ENCODE data around the gene TM9SF4.

The TM9SF4 gene

DNA sequence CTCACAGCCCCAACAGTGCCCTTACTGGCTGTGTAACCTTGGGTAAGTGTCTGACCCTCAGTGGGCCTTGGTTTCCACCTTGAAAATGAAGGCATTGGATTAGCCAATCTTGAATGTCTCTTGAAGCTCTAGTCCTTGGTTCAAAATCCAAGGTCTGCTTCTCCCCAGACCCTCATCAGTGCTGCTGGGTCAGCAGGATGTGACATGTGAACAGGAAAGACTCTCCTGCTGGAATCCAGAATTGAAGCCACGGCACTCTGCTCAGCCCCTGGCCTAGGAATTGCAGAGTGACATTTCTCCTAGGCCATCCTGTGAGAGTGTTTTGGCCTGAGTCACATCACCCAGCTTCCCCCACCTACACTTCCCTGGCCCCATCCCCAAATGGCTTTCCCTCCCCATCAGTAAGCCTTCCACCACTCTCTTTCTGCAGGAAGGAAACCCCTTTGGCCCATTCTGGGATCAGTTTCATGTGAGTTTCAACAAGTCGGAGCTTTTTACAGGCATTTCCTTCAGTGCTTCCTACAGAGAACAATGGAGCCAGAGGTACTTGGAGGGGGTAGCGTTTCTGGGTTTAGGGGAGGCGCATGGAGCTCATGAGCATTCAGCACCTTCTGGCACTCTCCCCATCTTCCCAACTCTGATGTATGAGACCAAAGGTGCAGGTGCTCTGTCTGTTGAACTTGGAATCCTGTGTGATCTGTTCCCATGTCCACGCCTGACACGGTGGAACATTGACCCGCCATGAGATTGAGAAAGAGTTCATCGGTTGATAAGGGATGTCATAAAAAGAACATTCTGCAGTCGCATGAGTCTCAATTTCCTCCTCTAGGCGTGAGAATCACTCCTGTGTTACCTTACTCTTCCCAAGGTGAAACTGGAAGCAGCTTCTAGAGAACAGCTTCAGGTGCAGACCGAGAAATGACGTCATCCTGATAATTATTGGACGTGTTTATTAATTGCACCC is 106.9 kb downstream of the TM9SF4 start:
- TF ChIP-seq, protein P1, sequence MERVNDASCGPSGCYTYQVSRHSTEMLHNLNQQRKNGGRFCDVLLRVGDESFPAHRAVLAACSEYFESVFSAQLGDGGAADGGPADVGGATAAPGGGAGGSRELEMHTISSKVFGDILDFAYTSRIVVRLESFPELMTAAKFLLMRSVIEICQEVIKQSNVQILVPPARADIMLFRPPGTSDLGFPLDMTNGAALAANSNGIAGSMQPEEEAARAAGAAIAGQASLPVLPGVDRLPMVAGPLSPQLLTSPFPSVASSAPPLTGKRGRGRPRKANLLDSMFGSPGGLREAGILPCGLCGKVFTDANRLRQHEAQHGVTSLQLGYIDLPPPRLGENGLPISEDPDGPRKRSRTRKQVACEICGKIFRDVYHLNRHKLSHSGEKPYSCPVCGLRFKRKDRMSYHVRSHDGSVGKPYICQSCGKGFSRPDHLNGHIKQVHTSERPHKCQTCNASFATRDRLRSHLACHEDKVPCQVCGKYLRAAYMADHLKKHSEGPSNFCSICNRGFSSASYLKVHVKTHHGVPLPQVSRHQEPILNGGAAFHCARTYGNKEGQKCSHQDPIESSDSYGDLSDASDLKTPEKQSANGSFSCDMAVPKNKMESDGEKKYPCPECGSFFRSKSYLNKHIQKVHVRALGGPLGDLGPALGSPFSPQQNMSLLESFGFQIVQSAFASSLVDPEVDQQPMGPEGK (CRISPR knock-in tag; IDR thresholded peaks at IDR 0.05; ENCODE audit: borderline replicate concordance): no peak
- TF ChIP-seq OSR1 (CRISPR knock-in tag; IDR thresholded peaks at IDR 0.05): no peak
- TF ChIP-seq, protein P2, sequence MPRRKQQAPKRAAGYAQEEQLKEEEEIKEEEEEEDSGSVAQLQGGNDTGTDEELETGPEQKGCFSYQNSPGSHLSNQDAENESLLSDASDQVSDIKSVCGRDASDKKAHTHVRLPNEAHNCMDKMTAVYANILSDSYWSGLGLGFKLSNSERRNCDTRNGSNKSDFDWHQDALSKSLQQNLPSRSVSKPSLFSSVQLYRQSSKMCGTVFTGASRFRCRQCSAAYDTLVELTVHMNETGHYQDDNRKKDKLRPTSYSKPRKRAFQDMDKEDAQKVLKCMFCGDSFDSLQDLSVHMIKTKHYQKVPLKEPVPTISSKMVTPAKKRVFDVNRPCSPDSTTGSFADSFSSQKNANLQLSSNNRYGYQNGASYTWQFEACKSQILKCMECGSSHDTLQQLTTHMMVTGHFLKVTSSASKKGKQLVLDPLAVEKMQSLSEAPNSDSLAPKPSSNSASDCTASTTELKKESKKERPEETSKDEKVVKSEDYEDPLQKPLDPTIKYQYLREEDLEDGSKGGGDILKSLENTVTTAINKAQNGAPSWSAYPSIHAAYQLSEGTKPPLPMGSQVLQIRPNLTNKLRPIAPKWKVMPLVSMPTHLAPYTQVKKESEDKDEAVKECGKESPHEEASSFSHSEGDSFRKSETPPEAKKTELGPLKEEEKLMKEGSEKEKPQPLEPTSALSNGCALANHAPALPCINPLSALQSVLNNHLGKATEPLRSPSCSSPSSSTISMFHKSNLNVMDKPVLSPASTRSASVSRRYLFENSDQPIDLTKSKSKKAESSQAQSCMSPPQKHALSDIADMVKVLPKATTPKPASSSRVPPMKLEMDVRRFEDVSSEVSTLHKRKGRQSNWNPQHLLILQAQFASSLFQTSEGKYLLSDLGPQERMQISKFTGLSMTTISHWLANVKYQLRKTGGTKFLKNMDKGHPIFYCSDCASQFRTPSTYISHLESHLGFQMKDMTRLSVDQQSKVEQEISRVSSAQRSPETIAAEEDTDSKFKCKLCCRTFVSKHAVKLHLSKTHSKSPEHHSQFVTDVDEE (CRISPR knock-in tag; IDR thresholded peaks at IDR 0.05): no peak
- TF ChIP-seq SNAI2 (CRISPR knock-in tag; IDR thresholded peaks at IDR 0.05): no peak
- TF ChIP-seq GLIS3 (CRISPR knock-in tag; IDR thresholded peaks at IDR 0.05): no peak
- no peak for TF ChIP-seq RARB (CRISPR knock-in tag; IDR thresholded peaks at IDR 0.05)
- TF ChIP-seq ARNTL (CRISPR knock-in tag; IDR thresholded peaks at IDR 0.05; ENCODE audit: borderline replicate concordance, low read depth): no peak
- no peak for TF ChIP-seq ZFP3 (CRISPR knock-in tag; IDR thresholded peaks at IDR 0.05)
- TF ChIP-seq ISL1 (CRISPR knock-in tag; IDR thresholded peaks at IDR 0.05): no peak
- ATAC-seq: no peak
